ENCODE results near the gene UMAD1. TPM values are rescaled to one million over a fixed set of nuclear protein-coding genes. Genes with fewer than 3 reads are reported as not detected.

UMAD1 gene
- total and polyA plus RNA-seq, 2 of the 13 experiments (the other 11 are each of a cell fraction or from before 2014, with no cell fraction given) = 16.8 to 17.6 TPM

GRCh38 chr7:7832518-7832917 lies 192.0 kb downstream of the UMAD1 start (continued):
- TF ChIP-seq PRDM10 (CRISPR knock-in tag; IDR thresholded peaks at IDR 0.05; ENCODE audit: low read depth) = no peak
- TF ChIP-seq SAP130 (CRISPR knock-in tag; IDR thresholded peaks at IDR 0.05; ENCODE audit: low read depth) = no peak
- no peak for TF ChIP-seq ZNF350 (CRISPR knock-in tag; IDR thresholded peaks at IDR 0.05; ENCODE audit: borderline replicate concordance, low read depth)
- no peak for TF ChIP-seq SUZ12 (IDR thresholded peaks at IDR 0.05; ENCODE audit: low read depth, low read length)
- TF ChIP-seq ZNF781 (CRISPR knock-in tag; IDR thresholded peaks at IDR 0.05; ENCODE audit: borderline replicate concordance, not compliant biosample characterization) = no peak
- no peak for TF ChIP-seq FOSL2 (CRISPR knock-in tag; IDR thresholded peaks at IDR 0.05)
- no peak for TF ChIP-seq ZNF891 (CRISPR knock-in tag; IDR thresholded peaks at IDR 0.05)
- TF ChIP-seq ZNF354B (CRISPR knock-in tag; IDR thresholded peaks at IDR 0.05) = no peak
- no peak for TF ChIP-seq NKX3-1 (CRISPR knock-in tag; IDR thresholded peaks at IDR 0.05)
- TF ChIP-seq HNRNPLL (IDR thresholded peaks at IDR 0.05; ENCODE audit: low read depth, low read length, poor library complexity, severe bottlenecking) = no peak

- no peak for ATAC-seq
- CTCF ChIA-PET (ENCODE audit: low intra/inter-chr PET ratio, low total read pairs) = no interaction called here
- Histone ChIP-seq H3K36me3 (replicated peaks in 1 of 2; ENCODE audit: control insufficient read depth in 1 of 2, insufficient read depth in 2 of 2, low read length in 2 of 2) (no peaks in the 10 kb centered on the region), H3K79me2 (ENCODE audit: insufficient read depth, low read length) (no peaks in the 10 kb centered on the region), H4K20me1 (ENCODE audit: insufficient read depth, low read length) (no peaks in the 10 kb centered on the region), H3K9me3 (ENCODE audit: low read length) (no peaks in the 10 kb centered on the region), H3K4me1 (ENCODE audit: insufficient read depth, low read length) (peaks cover 27% of the 10 kb centered on the region), H3K27ac (ENCODE audit: extremely low read length, insufficient read depth, low read length) (no peak overlapping the region), H3K4me2 (ENCODE audit: low read depth, low read length) (no peak overlapping the region), H3K9ac (ENCODE audit: insufficient read depth, low read depth, low read length) (no peak overlapping the region), H2AFZ (ENCODE audit: low read length) (no peak overlapping the region), H3K4me3 (replicated peaks in 1 of 3; ENCODE audit: insufficient read depth in 1 of 3, low read depth in 2 of 3, low read length in 3 of 3) (no peak overlapping the region), H3K27me3 (ENCODE audit: control insufficient read depth in 1 of 2, insufficient read depth in 2 of 2, low read length in 2 of 2) (no peaks in the 10 kb centered on the region)
- no peak for FAIRE-seq
- no peak for DNase-seq (ENCODE audit: low spot score)
- BruUV-seq (replicated peaks) = no TSS peak
- in situ Hi-C loops (cut with HindIII; ENCODE audit: extremely low pct_ligation_motif_present, low pct_unique_long_range_greater_than_20kb) (no loop called here), intact Hi-C loops (cut with micrococcal nuclease; ENCODE audit: unreplicated experiment) (no loop called here)
- POLR2A ChIA-PET = no interaction called here
- 96% methylated on average over 4 of the region's 4 CpGs for WGBS (ENCODE audit: low lambda C conversion rate)
- TF ChIP-seq MZF1 (CRISPR knock-in tag; IDR thresholded peaks at IDR 0.05; ENCODE audit: borderline replicate concordance) (no peak), ZHX2 (IDR thresholded peaks at IDR 0.05; ENCODE audit: low read depth) (no peak), ZHX2 (CRISPR knock-in tag; IDR thresholded peaks at IDR 0.05; ENCODE audit: borderline replicate concordance) (no peak), ZNF382 (CRISPR knock-in tag; IDR thresholded peaks at IDR 0.05; ENCODE audit: borderline replicate concordance) (no peak), ZSCAN12 (CRISPR knock-in tag; IDR thresholded peaks at IDR 0.05) (no peak), SOX5 (CRISPR knock-in tag; IDR thresholded peaks at IDR 0.05; ENCODE audit: borderline replicate concordance) (no peak)
Observed at GRCh38 chr7:7834761-7835160, 194.2 kb downstream of the UMAD1 start.
